Measurements from ENCODE around the gene RADIL. TPM values are rescaled to one million over a fixed set of nuclear protein-coding genes. Genes with fewer than 3 reads are reported as not detected.

Gene RADIL
- total RNA-seq, 6 donors from 2014 or later = 7.9 to 42.8 (median 13.0) TPM

GRCh38 chr7:4800926-4801838 is 82.3 kb downstream of the RADIL start:
- Histone ChIP-seq H3K4me1 (peaks cover 0 to 7% (median 0%) of the 10 kb centered on the region in 4 donors), H3K36me3 (peaks cover 0 to 7% (median 1%) of the 10 kb centered on the region in 4 donors), H3K9me3 (no peaks in the 10 kb centered on the region), H3K27ac (no peak overlapping the region), H3K27me3 (no peaks in the 10 kb centered on the region), H3K4me3 (no peak overlapping the region)
- peak in 1 of 2 donors; percentile 27 for ATAC-seq (ENCODE audit: low FRiP score in 2 of 2)
- DNase-seq = no peak
- no peak for TF ChIP-seq EP300 (IDR thresholded peaks at IDR 0.05)
- TF ChIP-seq POLR2AphosphoS5 (IDR thresholded peaks at IDR 0.05) = no peak
- TF ChIP-seq POLR2A (IDR thresholded peaks at IDR 0.05) = no peak
- TF ChIP-seq CTCF (IDR thresholded peaks at IDR 0.05) = no peak
- 90 to 91% methylated on average over 23 to 24 of the region's 27 CpGs for WGBS, 2 donors

- peaks cover 0 to 7% (median 1%) of the 10 kb centered on the region in 4 donors for H3K36me3 ChIP-seq
- H3K4me1 ChIP-seq = peaks cover 0 to 7% (median 0%) of the 10 kb centered on the region in 4 donors
- ATAC-seq (ENCODE audit: low FRiP score in 2 of 2) = peak in 1 of 2 donors; percentile 13
- no peaks in the 10 kb centered on the region for H3K27me3 ChIP-seq
- TF ChIP-seq CTCF (IDR thresholded peaks at IDR 0.05) (no peak), POLR2AphosphoS5 (IDR thresholded peaks at IDR 0.05) (no peak), EP300 (IDR thresholded peaks at IDR 0.05) (no peak), POLR2A (IDR thresholded peaks at IDR 0.05) (no peak)
- 82 to 90% methylated on average over 6 to 10 of the region's 10 CpGs for WGBS, 2 donors
- no peak overlapping the region for H3K4me3 ChIP-seq
- H3K9me3 ChIP-seq = no peaks in the 10 kb centered on the region
- peak in 1 of 2 donors; percentile 60 for DNase-seq
- no peak overlapping the region for H3K27ac ChIP-seq
These were observed 83.0 kb downstream of the RADIL start for GRCh38 chr7:4800487-4800886.

GRCh38 chr7:4799508-4800268 is 83.8 kb downstream of the RADIL start:
- Histone ChIP-seq H3K27me3 (no peaks in the 10 kb centered on the region), H3K27ac (no peak overlapping the region), H3K9me3 (no peaks in the 10 kb centered on the region), H3K36me3 (peaks cover 0 to 7% (median 3%) of the 10 kb centered on the region in 4 donors), H3K4me1 (peaks cover 0 to 7% (median 0%) of the 10 kb centered on the region in 4 donors), H3K4me3 (no peak overlapping the region)
- WGBS, 2 donors = 86 to 89% methylated on average over 7 to 32 of the region's 39 CpGs
- ATAC-seq (ENCODE audit: low FRiP score in 2 of 2) (peak; percentile 5 to 56), DNase-seq (peak in 1 of 2 donors; percentile 84)
- TF ChIP-seq POLR2AphosphoS5 (IDR thresholded peaks at IDR 0.05) = no peak
- TF ChIP-seq CTCF (IDR thresholded peaks at IDR 0.05) = no peak
- no peak for TF ChIP-seq POLR2A (IDR thresholded peaks at IDR 0.05)
- no peak for TF ChIP-seq EP300 (IDR thresholded peaks at IDR 0.05)

GRCh38 chr7:4798706-4799235 is 84.7 kb downstream of the RADIL start:
- peaks cover 0 to 7% (median 0%) of the 10 kb centered on the region in 4 donors for H3K4me1 ChIP-seq
- H3K36me3 ChIP-seq = peaks cover 0 to 10% (median 3%) of the 10 kb centered on the region in 4 donors
- DNase-seq (peak in 1 of 2 donors; percentile 54), ATAC-seq (ENCODE audit: low FRiP score in 2 of 2) (peak in 1 of 2 donors; percentile 25)
- no peaks in the 10 kb centered on the region for H3K27me3 ChIP-seq
- no peaks in the 10 kb centered on the region for H3K9me3 ChIP-seq
- no peak overlapping the region for H3K4me3 ChIP-seq
- 82 to 83% methylated on average over 9 to 15 of the region's 15 CpGs for WGBS, 2 donors
- TF ChIP-seq EP300 (IDR thresholded peaks at IDR 0.05) (no peak), POLR2AphosphoS5 (IDR thresholded peaks at IDR 0.05) (no peak), CTCF (IDR thresholded peaks at IDR 0.05) (no peak), POLR2A (IDR thresholded peaks at IDR 0.05) (no peak)
- no peak overlapping the region for H3K27ac ChIP-seq

Data from upper lobe of left lung (tissue), 6 donors.